ENCODE results near the gene MGAT3.

DNA sequence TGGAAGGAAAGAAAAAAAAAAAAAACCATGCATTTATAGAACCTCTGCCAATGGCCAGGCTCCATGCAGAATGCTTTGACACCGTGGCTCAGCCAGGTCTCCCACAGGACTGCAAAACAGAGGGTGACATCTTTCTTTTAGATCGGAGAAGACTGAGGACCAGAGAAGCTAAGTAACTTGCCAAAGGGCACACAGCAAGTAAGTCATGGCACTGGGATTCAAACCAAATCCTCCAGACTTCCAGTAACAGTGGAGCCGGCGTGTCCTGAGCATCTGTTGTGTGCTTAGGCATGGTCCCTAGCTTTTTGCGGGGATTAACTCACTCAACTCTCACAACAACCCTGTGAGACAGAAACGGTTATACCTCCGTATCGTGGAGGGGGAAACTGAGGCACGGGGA, 20.7 kb downstream of the MGAT3 start:
- TF ChIP-seq, protein P1, sequence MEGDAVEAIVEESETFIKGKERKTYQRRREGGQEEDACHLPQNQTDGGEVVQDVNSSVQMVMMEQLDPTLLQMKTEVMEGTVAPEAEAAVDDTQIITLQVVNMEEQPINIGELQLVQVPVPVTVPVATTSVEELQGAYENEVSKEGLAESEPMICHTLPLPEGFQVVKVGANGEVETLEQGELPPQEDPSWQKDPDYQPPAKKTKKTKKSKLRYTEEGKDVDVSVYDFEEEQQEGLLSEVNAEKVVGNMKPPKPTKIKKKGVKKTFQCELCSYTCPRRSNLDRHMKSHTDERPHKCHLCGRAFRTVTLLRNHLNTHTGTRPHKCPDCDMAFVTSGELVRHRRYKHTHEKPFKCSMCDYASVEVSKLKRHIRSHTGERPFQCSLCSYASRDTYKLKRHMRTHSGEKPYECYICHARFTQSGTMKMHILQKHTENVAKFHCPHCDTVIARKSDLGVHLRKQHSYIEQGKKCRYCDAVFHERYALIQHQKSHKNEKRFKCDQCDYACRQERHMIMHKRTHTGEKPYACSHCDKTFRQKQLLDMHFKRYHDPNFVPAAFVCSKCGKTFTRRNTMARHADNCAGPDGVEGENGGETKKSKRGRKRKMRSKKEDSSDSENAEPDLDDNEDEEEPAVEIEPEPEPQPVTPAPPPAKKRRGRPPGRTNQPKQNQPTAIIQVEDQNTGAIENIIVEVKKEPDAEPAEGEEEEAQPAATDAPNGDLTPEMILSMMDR (IDR thresholded peaks at IDR 0.05 in 4 of 5, conservative IDR thresholded peaks at IDR 0.05 in 1 of 5) = no peak
- no peak for TF ChIP-seq POLR2A (IDR thresholded peaks at IDR 0.05)

Measured in gastrocnemius medialis (tissue), 4 donors.